Activated CD4-positive, CD25-positive, alpha-beta regulatory T cell (primary cell): ENCODE results near the gene ZNF726.
"Not testable (repeated sequence)": the region's sequence is repeated elsewhere in the genome, so short reads cannot be mapped to it uniquely, and the experiment has no call there.

Experiments used
- DNase-seq, 4 experiments: peaks; one replicate each; lab custom pipeline; 2025; lab: John Stamatoyannopoulos, UW

The ZNF726 gene

DNA sequence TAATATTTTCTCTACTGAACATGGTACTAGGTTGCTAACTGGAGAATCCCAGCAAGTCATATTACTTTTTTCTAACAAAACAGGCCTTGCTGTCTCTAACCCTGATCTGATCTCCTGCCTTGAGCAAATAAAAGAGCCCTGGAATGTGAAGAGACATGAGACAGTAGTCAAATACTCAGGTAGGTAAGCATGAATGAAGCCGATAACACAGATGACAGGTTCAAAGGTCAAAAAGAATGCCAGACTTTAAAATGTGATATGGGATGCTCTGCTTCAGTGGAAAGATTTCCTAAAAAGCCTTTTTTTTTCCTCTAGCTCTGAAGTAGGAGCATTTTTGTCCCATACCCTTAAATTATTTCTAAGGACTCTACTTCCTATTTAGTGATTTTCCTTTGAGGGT, 28.7 kb downstream of the ZNF726 start:
- no peak for DNase-seq

DNA sequence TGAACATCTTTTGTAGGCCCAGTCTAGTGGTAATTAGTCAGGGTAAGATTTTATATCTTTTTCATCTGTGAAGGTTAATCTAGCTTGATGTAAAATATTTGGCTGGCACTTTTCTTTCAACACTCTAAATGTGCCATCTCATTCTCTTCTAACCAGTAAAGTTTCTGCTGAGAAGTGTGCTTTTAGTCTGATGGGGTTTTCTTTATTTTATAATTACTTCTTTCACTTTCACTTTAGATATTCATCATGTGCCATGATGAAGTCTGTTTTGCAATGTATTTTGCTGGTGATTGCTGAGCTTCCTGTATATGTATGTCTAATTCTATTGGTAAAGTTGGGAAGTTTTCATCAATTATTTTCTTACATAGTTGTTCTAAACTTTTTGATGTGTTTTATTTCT, 31.9 kb downstream of the ZNF726 start:
- no peak for DNase-seq

DNA sequence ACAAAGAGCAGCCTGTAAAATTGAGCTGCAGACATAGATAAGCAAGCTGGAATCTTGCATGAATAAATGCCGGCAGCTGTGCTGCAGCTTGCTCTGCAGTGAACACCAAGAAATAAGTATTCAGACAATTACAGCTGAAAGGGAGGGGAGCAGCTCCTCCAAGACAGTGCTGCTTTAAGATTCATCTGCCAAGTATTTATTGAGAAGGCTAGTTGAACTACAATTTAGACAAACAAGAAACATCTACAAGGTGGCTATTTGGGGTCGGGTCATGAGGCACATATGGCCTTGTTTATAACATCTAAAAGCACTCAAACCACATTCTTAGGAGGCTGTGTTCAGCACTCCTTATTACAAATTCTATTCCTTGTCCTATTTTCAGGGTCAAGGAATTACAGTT, 34.9 kb downstream of the ZNF726 start:
- DNase-seq = no peak

DNA sequence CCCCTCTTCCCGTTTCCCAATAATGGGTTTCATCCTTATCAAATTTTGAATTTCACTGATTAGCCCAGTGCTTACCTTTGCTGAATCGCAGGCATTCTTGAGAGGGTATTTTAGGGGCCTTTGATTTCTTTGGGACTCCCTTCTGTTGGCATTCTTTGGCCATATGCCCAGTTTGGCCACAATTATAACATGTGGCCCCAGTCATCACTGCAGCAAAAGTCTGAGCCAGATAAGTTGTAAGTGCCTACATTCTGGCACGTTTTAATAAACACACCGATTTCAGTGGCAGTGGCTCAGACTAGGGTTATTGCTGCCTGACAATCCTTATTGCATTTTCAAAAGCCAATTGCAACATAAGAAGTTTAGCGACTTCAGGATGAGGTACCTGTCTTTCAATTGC, 41.4 kb downstream of the ZNF726 start:
- no peak for DNase-seq

DNA sequence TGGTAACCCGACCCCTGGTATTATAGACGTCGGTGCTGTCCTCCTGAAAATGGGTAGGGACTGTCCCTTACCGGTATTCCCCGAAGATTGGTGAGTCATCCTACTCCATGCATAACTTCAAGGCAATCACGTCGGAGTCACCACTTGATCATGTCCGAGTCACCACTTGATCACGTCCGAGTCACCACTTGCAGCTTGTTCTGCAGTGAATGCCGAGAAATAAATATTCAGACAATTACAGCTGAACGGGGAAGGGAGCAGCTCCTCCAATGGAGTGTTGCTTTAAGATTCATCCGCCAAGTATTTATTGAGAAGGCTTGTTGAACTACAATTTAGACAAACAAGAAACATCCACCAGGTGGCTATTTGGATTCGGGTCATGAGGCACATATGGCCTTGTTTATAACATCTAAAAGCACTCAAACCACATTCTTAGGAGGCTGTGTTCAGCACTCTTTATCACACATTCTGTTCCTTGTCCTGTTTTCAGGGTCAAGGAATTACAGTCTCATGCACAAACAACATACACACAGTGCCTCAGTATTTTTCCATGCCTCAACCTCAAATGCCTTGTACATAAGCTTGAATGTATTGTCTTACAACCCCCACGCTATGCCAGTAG, 43.1 kb downstream of the ZNF726 start:
- DNase-seq = no peak

DNA sequence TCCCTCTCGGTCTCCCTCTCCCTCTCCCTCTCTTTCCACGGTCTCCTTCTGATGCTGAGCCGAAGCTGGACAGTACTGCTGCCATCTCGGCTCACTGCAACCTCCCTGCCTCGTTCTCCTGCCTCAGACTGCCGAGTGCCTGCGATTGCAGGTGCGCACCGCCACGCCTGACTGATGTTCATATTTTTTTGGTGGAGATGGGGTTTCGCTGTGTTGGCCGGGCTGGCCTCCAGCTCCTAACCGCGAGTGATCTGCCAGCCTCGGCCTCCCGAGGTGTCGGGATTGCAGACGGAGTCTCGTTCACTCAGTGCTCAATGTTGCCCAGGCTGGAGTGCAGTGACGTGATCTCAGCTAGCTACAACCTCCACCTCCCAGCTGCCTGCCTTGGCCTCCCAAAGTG, 48.7 kb downstream of the ZNF726 start:
- not testable (repeated sequence) for DNase-seq

DNA sequence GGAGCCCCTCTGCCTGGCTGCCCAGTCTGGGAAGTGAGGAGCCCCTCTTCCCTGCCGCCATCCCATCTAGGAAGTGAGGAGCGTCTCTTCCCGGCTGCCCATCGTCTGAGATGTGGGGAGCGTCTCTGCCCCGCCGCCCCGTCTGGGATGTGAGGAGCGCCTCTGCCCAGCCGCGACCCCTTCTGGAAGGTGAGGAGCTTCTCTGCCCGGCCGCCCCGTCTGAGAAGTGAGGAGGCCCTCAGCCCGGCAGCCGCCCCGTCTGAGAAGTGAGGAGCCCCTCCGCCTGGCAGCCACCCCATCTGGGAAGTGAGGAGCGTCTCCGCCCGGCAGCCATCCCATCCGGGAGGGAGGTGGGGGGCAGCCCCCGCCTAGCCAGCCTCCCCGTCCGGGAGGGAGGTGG, 49.2 kb downstream of the ZNF726 start:
- DNase-seq = not testable (repeated sequence)

DNA sequence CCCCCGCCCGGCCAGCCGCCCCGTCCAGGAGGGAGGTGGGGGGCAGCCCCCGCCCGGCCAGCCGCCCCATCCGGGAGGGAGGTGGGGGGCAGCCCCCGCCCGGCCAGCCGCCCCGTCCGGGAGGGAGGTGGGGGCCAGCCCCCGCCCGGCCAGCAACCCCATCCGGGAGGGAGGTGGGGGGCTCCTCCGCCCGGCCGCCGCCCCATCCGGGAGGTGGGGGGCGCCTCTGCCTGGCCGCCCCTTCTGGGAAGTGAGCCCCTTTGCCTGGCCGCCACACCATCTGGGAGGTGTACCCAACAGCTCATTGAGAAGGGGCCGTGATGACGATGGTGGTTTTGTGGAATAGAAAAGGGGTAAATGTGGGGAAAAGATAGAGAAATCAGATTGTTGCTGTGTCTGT, 49.6 kb downstream of the ZNF726 start:
- DNase-seq = not testable (repeated sequence)

DNA sequence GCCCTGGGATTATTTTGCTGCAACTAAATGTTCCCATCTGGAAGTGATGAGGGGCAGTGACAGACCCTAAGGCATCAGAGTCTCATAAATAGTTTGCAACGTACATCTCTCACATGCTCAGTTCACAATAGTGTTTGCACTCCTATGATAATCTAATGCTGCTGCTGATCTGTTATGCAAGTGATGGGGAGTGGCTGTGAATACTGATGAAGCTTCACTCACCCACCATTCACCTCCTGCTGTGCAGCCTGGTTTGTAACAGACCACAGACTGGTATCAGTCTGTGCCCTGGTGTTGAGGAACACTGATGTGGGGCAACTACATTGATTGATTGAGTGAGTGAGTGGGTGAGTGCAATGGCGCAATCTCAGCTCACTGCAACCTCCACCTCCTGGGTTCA, 54.9 kb downstream of the ZNF726 start:
- no peak for DNase-seq

DNA sequence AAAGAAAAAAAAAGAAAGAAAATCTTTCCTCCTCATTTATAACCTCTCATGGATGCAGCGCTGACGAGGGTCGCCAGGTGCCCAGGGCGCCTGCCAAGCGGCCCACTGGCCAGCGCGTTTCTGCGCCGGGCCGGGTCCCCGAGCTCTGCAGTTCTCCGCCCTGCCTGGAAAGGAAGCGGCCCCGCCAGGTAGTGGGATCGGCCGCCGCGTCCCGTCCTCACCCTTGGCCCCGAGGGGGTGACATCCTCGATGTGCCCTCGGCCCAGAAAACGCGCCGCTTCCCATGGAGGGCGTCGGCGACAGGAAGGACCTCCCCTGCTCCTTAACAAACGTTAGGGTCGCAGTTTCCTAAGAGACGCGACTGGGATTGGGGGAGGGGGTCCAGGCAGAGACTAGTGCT, 56.9 kb downstream of the ZNF726 start:
- DNase-seq = no peak

DNA sequence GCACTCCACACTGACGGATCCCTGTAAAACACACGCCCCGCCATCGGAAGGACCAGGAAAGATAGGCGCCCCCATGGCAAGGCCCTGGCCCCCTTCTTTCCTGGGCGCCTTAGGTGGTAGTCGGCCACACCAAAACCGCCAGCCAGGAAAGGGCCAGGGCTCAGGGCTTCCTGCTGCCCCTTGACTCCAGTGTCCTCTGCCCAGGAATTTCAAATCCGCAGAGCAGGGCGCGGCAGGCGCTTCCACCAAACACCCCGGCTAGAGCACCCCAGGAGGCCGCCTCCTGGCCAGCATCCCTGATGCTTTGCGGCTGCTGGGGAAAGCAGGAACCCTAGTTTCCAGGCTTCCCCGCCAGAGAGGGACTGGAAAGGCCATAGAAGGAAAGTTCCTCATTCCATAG, 57.5 kb downstream of the ZNF726 start:
- DNase-seq = no peak

DNA sequence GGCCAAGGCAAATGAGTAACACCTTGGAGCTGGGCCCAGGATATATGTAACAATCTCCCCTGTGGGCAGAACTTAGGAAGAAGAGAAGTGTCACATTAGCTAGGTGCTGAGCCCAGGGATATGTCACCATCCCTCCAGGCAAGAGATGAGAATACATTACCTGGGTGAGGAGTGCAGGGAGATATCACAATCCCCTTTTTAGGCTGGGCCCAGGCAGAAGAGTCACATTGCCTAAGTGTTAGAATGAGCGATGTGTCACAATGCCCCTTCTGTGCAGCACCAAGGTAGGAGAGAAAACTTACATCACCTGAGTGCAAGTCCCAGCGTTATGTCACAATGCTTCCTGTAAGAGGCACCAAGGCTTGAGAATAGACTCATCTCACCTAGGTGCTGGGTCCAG, 60.3 kb downstream of the ZNF726 start:
- DNase-seq = no peak

DNA sequence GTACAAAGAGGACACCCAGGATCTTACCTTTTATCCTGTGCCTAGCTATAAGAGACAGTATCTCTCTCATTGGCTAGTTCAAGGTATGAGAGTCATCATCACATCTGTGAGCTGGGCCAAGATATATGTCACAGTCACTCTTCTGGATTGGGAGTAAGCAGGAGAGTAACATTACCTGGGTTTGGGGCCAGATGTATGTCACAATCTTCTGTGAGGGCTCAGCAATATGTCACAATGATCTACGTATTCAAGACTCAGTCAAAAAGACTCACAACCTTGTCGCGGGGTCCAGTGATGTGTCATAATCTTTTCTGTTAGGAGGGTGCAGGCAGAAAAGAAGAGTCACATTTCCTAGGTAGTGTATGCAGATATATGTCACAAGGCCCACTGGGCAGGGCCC, 61.9 kb downstream of the ZNF726 start:
- not testable (repeated sequence) for DNase-seq

DNA sequence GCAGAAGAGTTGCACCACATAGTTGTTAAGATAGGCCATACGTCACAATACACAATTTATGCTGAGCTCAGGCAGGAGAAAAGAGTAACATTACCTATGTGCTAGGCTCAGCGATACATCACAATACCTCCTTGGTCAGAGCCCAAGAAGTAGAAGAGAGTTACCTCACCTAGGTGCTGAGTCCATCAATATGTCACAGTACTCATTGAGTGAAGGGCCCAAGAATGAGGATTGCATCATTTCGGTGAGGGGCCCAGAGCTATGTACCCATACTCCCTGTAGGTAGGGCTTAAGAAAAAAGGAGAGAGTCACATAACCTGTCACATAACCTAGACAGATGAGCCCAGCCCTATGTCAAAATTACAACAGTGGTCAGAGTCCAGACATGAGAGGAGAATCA, 62.6 kb downstream of the ZNF726 start:
- DNase-seq = not testable (repeated sequence)

DNA sequence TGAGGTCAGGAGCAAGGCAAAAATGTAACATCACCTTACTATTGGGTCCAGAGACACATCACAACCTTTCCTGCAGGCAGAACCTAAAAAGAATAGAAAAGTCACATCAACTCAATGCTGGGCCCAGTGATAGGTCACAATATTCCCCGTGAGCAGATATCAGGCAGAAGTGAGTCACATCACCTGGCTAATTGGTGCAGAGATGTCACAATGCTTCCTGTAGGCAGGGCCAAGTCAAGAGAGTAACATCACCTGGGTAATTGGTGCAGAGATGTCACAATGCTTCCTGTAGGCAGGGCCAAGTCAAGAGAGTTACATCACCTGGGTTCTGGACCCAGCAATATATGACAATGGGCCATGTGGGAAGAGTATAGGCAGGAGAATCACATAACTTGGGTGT, 63.4 kb downstream of the ZNF726 start:
- DNase-seq = no peak

DNA sequence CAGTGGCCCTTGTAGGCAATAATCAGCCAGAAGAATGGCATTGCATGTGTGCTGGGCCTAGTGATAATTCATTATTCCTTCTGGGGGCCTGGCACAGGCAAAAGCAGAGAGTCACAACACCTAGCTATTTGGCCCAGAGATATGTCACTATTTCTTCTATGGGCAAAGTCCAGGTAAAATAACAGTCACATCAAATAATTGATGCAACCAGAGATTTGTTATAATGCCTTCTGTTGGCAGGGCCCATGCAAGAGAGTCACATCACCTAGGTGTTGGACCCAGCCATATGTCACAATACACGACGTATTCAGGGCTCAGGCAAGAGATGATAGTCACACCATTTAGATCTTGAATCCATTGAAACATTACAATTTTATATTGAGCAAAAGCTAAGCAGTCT, 66.1 kb downstream of the ZNF726 start:
- DNase-seq = no peak

DNA sequence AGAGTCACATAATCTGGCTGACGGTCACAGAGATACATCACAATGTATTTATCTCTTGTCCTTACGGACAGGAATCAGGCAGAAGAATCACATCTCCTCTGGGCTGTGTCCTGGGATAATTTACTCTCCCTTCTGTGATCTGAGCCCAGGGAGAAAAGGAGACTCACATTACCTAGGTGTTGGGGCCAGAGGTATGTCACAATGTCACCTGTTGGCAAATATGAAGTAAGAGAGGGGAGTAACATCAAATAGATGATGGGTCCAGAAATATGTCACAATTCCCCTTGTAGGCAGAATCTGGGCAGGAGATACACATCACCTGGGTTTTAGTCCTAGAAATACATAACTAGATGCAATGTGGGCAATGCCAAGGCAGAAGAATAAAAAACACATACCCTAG, 67.2 kb downstream of the ZNF726 start:
- no peak for DNase-seq

DNA sequence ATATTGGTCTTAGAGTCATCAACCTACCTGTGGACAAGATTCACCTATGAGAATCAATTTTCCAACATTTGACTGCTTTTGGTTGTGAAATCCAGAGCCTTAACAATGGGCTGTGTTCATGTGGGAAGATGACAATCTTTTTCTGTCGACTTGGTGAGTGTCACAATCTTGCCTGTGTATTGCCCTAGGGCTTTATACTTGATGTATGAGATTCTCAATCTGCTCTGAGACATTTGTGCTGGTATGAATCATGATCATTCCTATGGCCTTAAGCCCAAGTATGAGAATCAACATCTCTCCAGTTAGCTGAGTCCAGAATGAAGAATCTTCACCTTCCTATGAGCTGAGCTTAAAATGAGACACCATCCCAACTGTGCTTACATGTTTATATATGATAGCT, 68.7 kb downstream of the ZNF726 start:
- DNase-seq = no peak
